ENCODE measurements around the gene KIAA0232. TPM values are rescaled to one million over a fixed set of nuclear protein-coding genes. Genes with fewer than 3 reads are reported as not detected.

Gene KIAA0232
- total and polyA plus RNA-seq, 9 of the 15 experiments (the other 6 are each of a cell fraction or from before 2014, with no cell fraction given), result 3.5 to 17.4 (median 13.0) TPM

GRCh38 chr4:6760865-6761264 lies 21.7 kb upstream of the KIAA0232 start:
- Histone ChIP-seq H3K9ac (ENCODE audit: insufficient read depth in 1 of 2, low read depth in 2 of 2, low read length in 2 of 2) (peak overlapping the region in 1 of 2 experiments; percentile 63; a peak in 1 of 4 replicates), H3K4me1 (replicated peaks in 1 of 2; ENCODE audit: control insufficient read depth in 2 of 2, insufficient read depth in 2 of 2, low read length in 2 of 2) (peaks cover 10 to 22% of the 10 kb centered on the region in 2 experiments; a peak in 4 of 5 replicates), H3K9me1 (ENCODE audit: control insufficient read depth, insufficient read depth, low read length) (no peaks in the 10 kb centered on the region), H3K36me3 (ENCODE audit: control insufficient read depth, insufficient read depth, low read length) (no peaks in the 10 kb centered on the region), H3K27me3 (ENCODE audit: control insufficient read depth in 2 of 2, insufficient read depth in 2 of 2, low read length in 2 of 2) (no peaks in the 10 kb centered on the region), H3K4me2 (ENCODE audit: insufficient read depth, low read length) (no peak overlapping the region), H3K27ac (ENCODE audit: extremely low read depth, low read depth, low read length) (no peak overlapping the region), H3K4me3 (no peak overlapping the region), H3K9me3 (replicated peaks; ENCODE audit: control insufficient read depth, insufficient read depth, low read depth, low read length) (no peaks in the 10 kb centered on the region), H4K20me1 (replicated peaks; ENCODE audit: control insufficient read depth, insufficient read depth, low read length) (no peaks in the 10 kb centered on the region), H2AFZ (ENCODE audit: low read depth, low read length) (no peak overlapping the region), H3K79me2 (ENCODE audit: control insufficient read depth, insufficient read depth, low read length) (no peaks in the 10 kb centered on the region)
- no peak for FAIRE-seq
- DNase-seq (ENCODE audit: extremely low read depth in 1 of 4, low spot score in 3 of 4), result no peak
- ChIA-PET POLR2A (interaction anchor here (0.6 to 1.8 kb wide), 3 partner anchors 10 to 343 kb away, joined by 3 to 8 read pairs (median 4); no protein-coding TSS in a partner anchor), CTCF (ENCODE audit: low intra/inter-chr PET ratio) (no interaction called here)
- ATAC-seq, result no peak
- in situ Hi-C loops (cut with MboI) (no loop called here), intact Hi-C loops (cut with micrococcal nuclease) (no loop called here)
- BruUV-seq (replicated peaks), result no TSS peak
- TF ChIP-seq CBFB (CRISPR knock-in tag; IDR thresholded peaks at IDR 0.05) (no peak), SREBF1 (IDR thresholded peaks at IDR 0.05; ENCODE audit: borderline replicate concordance, low read depth, low read length) (no peak), ZNF232 (CRISPR knock-in tag; IDR thresholded peaks at IDR 0.05) (no peak), MED1 (CRISPR knock-in tag; IDR thresholded peaks at IDR 0.05; ENCODE audit: borderline replicate concordance) (no peak), TAF9B (IDR thresholded peaks at IDR 0.05; ENCODE audit: partially characterized antibody) (no peak), NR3C1 (CRISPR knock-in tag; IDR thresholded peaks at IDR 0.05) (no peak), CC2D1A (IDR thresholded peaks at IDR 0.05) (no peak), ZSCAN29 (IDR thresholded peaks at IDR 0.05) (no peak), ZBTB33 (CRISPR knock-in tag; IDR thresholded peaks at IDR 0.05) (no peak), GABPA (tag; conservative IDR thresholded peaks at IDR 0.05; ENCODE audit: low read depth) (no peak), ZFP30 (CRISPR knock-in tag; IDR thresholded peaks at IDR 0.05; ENCODE audit: borderline replicate concordance) (no peak), RBBP5 (IDR thresholded peaks at IDR 0.05; ENCODE audit: borderline replicate concordance, insufficient read depth, low read length, poor library complexity, severe bottlenecking) (no peak)
- WGBS (ENCODE audit: insufficient coverage, low coverage, missing lambda C conversion rate), result 59% methylated on average over 9 of the region's 9 CpGs

Measured in K562 (cell line).